ENCODE results near the gene CCDC13. TPM values are rescaled to one million over a fixed set of nuclear protein-coding genes. Genes with fewer than 3 reads are reported as not detected.

CCDC13 gene
- total and polyA plus RNA-seq, 2 of the 13 experiments (the other 11 are each of a cell fraction or from before 2014, with no cell fraction given), result 0.22 to 0.51 TPM

DNA sequence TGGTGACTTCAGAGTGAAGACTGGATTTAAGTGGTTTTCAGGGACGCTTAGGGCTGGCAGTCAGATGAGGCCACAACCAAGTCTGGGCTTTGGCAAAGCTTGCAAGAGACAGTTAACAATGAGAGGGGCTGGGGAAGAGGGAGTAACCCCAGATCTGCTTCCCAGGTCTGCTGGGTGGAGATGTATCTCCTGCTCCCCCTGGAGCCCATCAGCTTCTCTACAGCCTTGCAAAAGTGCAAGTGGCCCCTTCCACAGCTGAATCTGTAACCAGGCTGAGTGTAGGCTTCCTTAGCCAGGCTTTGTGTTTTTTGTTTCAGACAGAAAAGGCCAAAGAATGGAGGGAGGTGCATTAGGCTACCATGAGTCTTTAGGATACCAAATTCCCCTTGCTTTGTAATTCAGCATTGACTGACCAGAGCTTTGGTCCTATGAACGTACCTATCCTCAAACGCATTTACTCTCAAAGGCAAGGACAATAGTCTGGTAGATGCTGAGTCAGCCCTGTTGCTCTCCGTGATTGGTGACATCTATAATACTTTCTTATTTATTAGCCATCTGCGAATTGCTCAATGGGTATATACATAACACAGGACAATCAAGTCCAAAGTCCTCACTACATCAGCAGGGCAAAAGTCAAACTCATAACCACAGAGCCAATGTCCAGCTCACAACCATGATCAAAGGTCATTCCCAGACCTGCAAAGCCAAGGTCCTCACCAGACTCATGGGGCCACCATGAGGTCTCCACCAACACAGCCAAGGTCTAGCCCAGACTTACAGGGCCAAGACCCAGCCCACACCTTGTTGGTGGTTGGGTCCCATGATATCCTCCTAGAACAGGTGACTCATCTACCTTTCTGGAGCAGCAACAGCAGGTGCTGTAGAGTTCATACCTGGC, 17.1 kb downstream of the CCDC13 start (continued):
- TF ChIP-seq HMGXB4 (CRISPR knock-in tag; IDR thresholded peaks at IDR 0.05; ENCODE audit: borderline replicate concordance in 1 of 2, low read depth in 1 of 2), result peak; percentile 37 to 42; a peak in 2 of 4 replicates
- peak; percentile 65; the same call in 1 of the 2 replicates for TF ChIP-seq JUN (CRISPR knock-in tag; IDR thresholded peaks at IDR 0.05)
- TF ChIP-seq ZNF879 (CRISPR knock-in tag; IDR thresholded peaks at IDR 0.05), result no peak
- peak; percentile 17; the same call in 1 of the 3 replicates for TF ChIP-seq MXI1 (IDR thresholded peaks at IDR 0.05; ENCODE audit: borderline replicate concordance, low read depth, low read length)
- TF ChIP-seq IRF2 (CRISPR knock-in tag; IDR thresholded peaks at IDR 0.05), result peak; percentile 54; the same call in 1 of the 2 replicates
- no peak for TF ChIP-seq AHDC1 (CRISPR knock-in tag; IDR thresholded peaks at IDR 0.05; ENCODE audit: borderline replicate concordance)
- no peak for TF ChIP-seq CENPX (CRISPR knock-in tag; IDR thresholded peaks at IDR 0.05)
- TF ChIP-seq, protein P1, sequence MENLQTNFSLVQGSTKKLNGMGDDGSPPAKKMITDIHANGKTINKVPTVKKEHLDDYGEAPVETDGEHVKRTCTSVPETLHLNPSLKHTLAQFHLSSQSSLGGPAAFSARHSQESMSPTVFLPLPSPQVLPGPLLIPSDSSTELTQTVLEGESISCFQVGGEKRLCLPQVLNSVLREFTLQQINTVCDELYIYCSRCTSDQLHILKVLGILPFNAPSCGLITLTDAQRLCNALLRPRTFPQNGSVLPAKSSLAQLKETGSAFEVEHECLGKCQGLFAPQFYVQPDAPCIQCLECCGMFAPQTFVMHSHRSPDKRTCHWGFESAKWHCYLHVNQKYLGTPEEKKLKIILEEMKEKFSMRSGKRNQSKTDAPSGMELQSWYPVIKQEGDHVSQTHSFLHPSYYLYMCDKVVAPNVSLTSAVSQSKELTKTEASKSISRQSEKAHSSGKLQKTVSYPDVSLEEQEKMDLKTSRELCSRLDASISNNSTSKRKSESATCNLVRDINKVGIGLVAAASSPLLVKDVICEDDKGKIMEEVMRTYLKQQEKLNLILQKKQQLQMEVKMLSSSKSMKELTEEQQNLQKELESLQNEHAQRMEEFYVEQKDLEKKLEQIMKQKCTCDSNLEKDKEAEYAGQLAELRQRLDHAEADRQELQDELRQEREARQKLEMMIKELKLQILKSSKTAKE (CRISPR knock-in tag; IDR thresholded peaks at IDR 0.05; ENCODE audit: borderline replicate concordance), result 0 out of 2 replicates have a peak, but pooled peaks have one; percentile 58
- TF ChIP-seq NFE2L2 (IDR thresholded peaks at IDR 0.05; ENCODE audit: low read length), result peak; percentile 76; the same call in 1 of the 2 replicates
- peak; percentile 16; the same call in 1 of the 2 replicates for TF ChIP-seq IKZF5 (CRISPR knock-in tag; IDR thresholded peaks at IDR 0.05)
- 0 out of 2 replicates have a peak, but pooled peaks have one; percentile 31 for TF ChIP-seq ZNF136 (CRISPR knock-in tag; IDR thresholded peaks at IDR 0.05; ENCODE audit: low read depth)
- TF ChIP-seq, protein P2, sequence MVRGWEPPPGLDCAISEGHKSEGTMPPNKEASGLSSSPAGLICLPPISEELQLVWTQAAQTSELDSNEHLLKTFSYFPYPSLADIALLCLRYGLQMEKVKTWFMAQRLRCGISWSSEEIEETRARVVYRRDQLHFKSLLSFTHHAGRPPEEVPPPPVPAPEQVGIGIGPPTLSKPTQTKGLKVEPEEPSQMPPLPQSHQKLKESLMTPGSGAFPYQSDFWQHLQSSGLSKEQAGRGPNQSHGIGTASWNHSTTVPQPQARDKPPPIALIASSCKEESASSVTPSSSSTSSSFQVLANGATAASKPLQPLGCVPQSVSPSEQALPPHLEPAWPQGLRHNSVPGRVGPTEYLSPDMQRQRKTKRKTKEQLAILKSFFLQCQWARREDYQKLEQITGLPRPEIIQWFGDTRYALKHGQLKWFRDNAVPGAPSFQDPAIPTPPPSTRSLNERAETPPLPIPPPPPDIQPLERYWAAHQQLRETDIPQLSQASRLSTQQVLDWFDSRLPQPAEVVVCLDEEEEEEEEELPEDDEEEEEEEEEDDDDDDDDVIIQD (CRISPR knock-in tag; IDR thresholded peaks at IDR 0.05; ENCODE audit: low read depth), result peak; percentile 9; the same call in 1 of the 2 replicates
- TF ChIP-seq NR2F1 (CRISPR knock-in tag; IDR thresholded peaks at IDR 0.05), result peak; percentile 64 to 92

Data from HepG2 (cell line).